ENCODE measurements around the gene NEAT1.

Gene NEAT1

GRCh38 chr11:65414776-65415498, 7.7 kb upstream of the NEAT1 start:
- TF ChIP-seq ARNT (IDR thresholded peaks at IDR 0.05): no peak
- TF ChIP-seq ELF4 (IDR thresholded peaks at IDR 0.05): no peak
- TF ChIP-seq NFRKB (IDR thresholded peaks at IDR 0.05): no peak
- POLR2A ChIA-PET: interaction anchor here (1.4 to 16.9 kb wide), 5 partner anchors 9 to 84 kb away, joined by 4 to 1436 read pairs (median 34); partner anchors contain the start of genes FRMD8, MALAT1, NEAT1 and SLC25A45
- CTCF ChIA-PET: interaction anchor here (0.6 to 4.2 kb wide), 11 partner anchors 8 to 122 kb away, joined by 3 to 40 read pairs (median 5); no protein-coding TSS in a partner anchor

GRCh38 chr11:65415499-65416340, 6.9 kb upstream of the NEAT1 start:
- no peak for TF ChIP-seq SUZ12 (IDR thresholded peaks at IDR 0.05)
- no peak for TF ChIP-seq ELF4 (IDR thresholded peaks at IDR 0.05)
- no peak for TF ChIP-seq HDGF (IDR thresholded peaks at IDR 0.05; ENCODE audit: borderline replicate concordance)
- TF ChIP-seq FOXA1 (IDR thresholded peaks at IDR 0.05): no peak
- TF ChIP-seq FOXM1 (IDR thresholded peaks at IDR 0.05; ENCODE audit: borderline replicate concordance): no peak
- no peak for TF ChIP-seq NFRKB (IDR thresholded peaks at IDR 0.05)
- no peak for TF ChIP-seq LEF1 (IDR thresholded peaks at IDR 0.05; ENCODE audit: borderline replicate concordance)
- no peak for TF ChIP-seq FOXK2 (IDR thresholded peaks at IDR 0.05)
- no peak for TF ChIP-seq PKNOX1 (IDR thresholded peaks at IDR 0.05)
- TF ChIP-seq L3MBTL2 (conservative IDR thresholded peaks at IDR 0.05): no peak
- no peak for TF ChIP-seq CTBP1 (IDR thresholded peaks at IDR 0.05; ENCODE audit: borderline replicate concordance)
- no peak for TF ChIP-seq ZNF384 (IDR thresholded peaks at IDR 0.05)
- TF ChIP-seq BHLHE40 (IDR thresholded peaks at IDR 0.05; ENCODE audit: borderline replicate concordance): no peak
- TF ChIP-seq SP1 (IDR thresholded peaks at IDR 0.05): no peak
- TF ChIP-seq ARNT (IDR thresholded peaks at IDR 0.05): no peak
- TF ChIP-seq TARDBP (IDR thresholded peaks at IDR 0.05): no peak
- POLR2A ChIA-PET: interaction anchor here (0.6 to 16.9 kb wide), 13 partner anchors 9 to 120 kb away, joined by 3 to 1436 read pairs (median 4); partner anchors contain the start of genes FRMD8, MALAT1, NEAT1 and SLC25A45
- DNase-seq (ENCODE audit: extremely low spot score): no peak
- CTCF ChIA-PET: interaction anchor here (0.5 to 4.2 kb wide), 16 partner anchors 9 to 969 kb away, joined by 3 to 40 read pairs (median 5); no protein-coding TSS in a partner anchor

More at GRCh38 chr11:65414776-65415498, 7.7 kb upstream of the NEAT1 start:
- DNase-seq (ENCODE audit: extremely low spot score): no peak

GRCh38 chr11:65416341-65416824, 6.2 kb upstream of the NEAT1 start:
- ChIA-PET POLR2A (interaction anchor here (0.6 to 16.9 kb wide), 13 partner anchors 8 to 120 kb away, joined by 3 to 1436 read pairs (median 4); partner anchors contain the start of genes FRMD8, MALAT1, NEAT1 and SLC25A45), CTCF (interaction anchor here (0.5 to 4.2 kb wide), 17 partner anchors 9 to 969 kb away, joined by 3 to 40 read pairs (median 5); no protein-coding TSS in a partner anchor)
- TF ChIP-seq TARDBP (IDR thresholded peaks at IDR 0.05) (no peak), L3MBTL2 (conservative IDR thresholded peaks at IDR 0.05) (no peak), FOXA1 (IDR thresholded peaks at IDR 0.05) (no peak), HDGF (IDR thresholded peaks at IDR 0.05; ENCODE audit: borderline replicate concordance) (no peak), ZNF384 (IDR thresholded peaks at IDR 0.05) (no peak), BHLHE40 (IDR thresholded peaks at IDR 0.05; ENCODE audit: borderline replicate concordance) (no peak), ARNT (IDR thresholded peaks at IDR 0.05) (no peak), SP1 (IDR thresholded peaks at IDR 0.05) (no peak), SUZ12 (IDR thresholded peaks at IDR 0.05) (no peak), CTBP1 (IDR thresholded peaks at IDR 0.05; ENCODE audit: borderline replicate concordance) (no peak), LEF1 (IDR thresholded peaks at IDR 0.05; ENCODE audit: borderline replicate concordance) (no peak), PKNOX1 (IDR thresholded peaks at IDR 0.05) (no peak), FOXM1 (IDR thresholded peaks at IDR 0.05; ENCODE audit: borderline replicate concordance) (no peak), FOXK2 (IDR thresholded peaks at IDR 0.05) (no peak)
- peak; percentile 89 for DNase-seq (ENCODE audit: extremely low spot score)

GRCh38 chr11:65416841-65417701, 5.5 kb upstream of the NEAT1 start:
- ChIA-PET CTCF (interaction anchor here (0.7 to 4.2 kb wide), 16 partner anchors 10 to 92 kb away, joined by 3 to 40 read pairs (median 5); no protein-coding TSS in a partner anchor), POLR2A (interaction anchor here (0.6 to 16.9 kb wide), 15 partner anchors 7 to 119 kb away, joined by 3 to 1436 read pairs (median 9); partner anchors contain the start of genes FRMD8, MALAT1, NEAT1 and SLC25A45)
- TF ChIP-seq PKNOX1 (IDR thresholded peaks at IDR 0.05) (no peak), ARNT (IDR thresholded peaks at IDR 0.05) (no peak), NFRKB (IDR thresholded peaks at IDR 0.05) (no peak), HDGF (IDR thresholded peaks at IDR 0.05; ENCODE audit: borderline replicate concordance) (no peak), CTBP1 (IDR thresholded peaks at IDR 0.05; ENCODE audit: borderline replicate concordance) (no peak), ELF4 (IDR thresholded peaks at IDR 0.05) (no peak), FOXA1 (IDR thresholded peaks at IDR 0.05) (no peak), SUZ12 (IDR thresholded peaks at IDR 0.05) (no peak), TARDBP (IDR thresholded peaks at IDR 0.05) (no peak), SP1 (IDR thresholded peaks at IDR 0.05) (no peak)
- no peak for DNase-seq (ENCODE audit: extremely low spot score)

Data from HEK293T (cell line).